Ovary (tissue), 9 donors: ENCODE data around the gene DAB2IP. TPM values are rescaled to one million over a fixed set of nuclear protein-coding genes. Genes with fewer than 3 reads are reported as not detected.
A peak's percentile ranks its signal among the peaks of the same experiment; 100 is the strongest.
"Not testable (repeated sequence)": the region's sequence is repeated elsewhere in the genome, so short reads cannot be mapped to it uniquely, and the experiment has no call there.

Source experiments
- DNase-seq, 5 donors: peaks; one replicate each; pipeline ENCODE4 v3.0.0-alpha.2; 2019 to 2020
- H3K27ac ChIP-seq, 2 donors: fragments of 200-600 bp; one replicate each; pipeline versions ENCODE4 v1.5.1 to v1.8.0; 2019 to 2022
- H3K27me3 ChIP-seq: fragments of 200-600 bp; one replicate; pipeline ENCODE4 v1.8.0; 2022
- H3K36me3 ChIP-seq: fragments of 200-600 bp; sonication (generic); one replicate; pipeline ENCODE4 v1.5.1; 2019
- H3K4me1 ChIP-seq: one replicate; pipeline ENCODE4 v1.8.1; 2013; ENCODE audit warnings: mild to moderate bottlenecking, moderate library complexity; ENCODE audit not compliant: insufficient read depth
- H3K4me3 ChIP-seq: fragments of 200-600 bp; sonication (generic); one replicate; pipeline ENCODE4 v1.5.1; 2017
- H3K9me3 ChIP-seq, 2 donors: fragments of 200-600 bp in 1 of 2; sonication (generic) in 1 of 2; one replicate each; pipeline versions ENCODE4 v1.5.1 to v1.8.1; 2013 to 2019; ENCODE audit warnings: mild to moderate bottlenecking in 1 of 2, moderate library complexity in 1 of 2
- EP300 ChIP-seq: sonication (generic); formaldehyde crosslinking; IDR thresholded peaks from one replicate; pipeline ENCODE4 v1.6.1; 2017; ENCODE audit warnings: antibody characterized with exemption
- POLR2A ChIP-seq: fragments of 450-650 bp; IDR thresholded peaks from one replicate; pipeline ENCODE4 v1.6.1; 2017; ENCODE audit warnings: antibody characterized with exemption, mild to moderate bottlenecking, moderate library complexity
- WGBS, 3 donors: extraction: QIAGEN DNeasy Blood & Tissue Kit in 1 of 3; methylation state at CpG; one replicate each; pipeline versions ENCODE4 v1.1.5 to v1.1.7; 2013 to 2017; 5-methylcytosine and 5-hydroxymethylcytosine counted together
- intact Hi-C, 4 donors: fragments of 100-400 bp; cut with DNase I; formaldehyde crosslinking; loops; one replicate each; pipeline versions ENCODE4 v1.11.0 to v1.15.1; 2022 to 2023
- polyA plus RNA-seq, 2 donors: library from polyadenylated mRNA; stranded (reverse); fragments of 200-250 nt in 1 of 2; fragments of 350-450 nt in 1 of 2; fragmentation: Illumina TruSeq in 1 of 2; extraction: RNeasy Lipid Tissue Mini Kit (QIAGEN cat#74804) in 1 of 2; gene quantifications; one replicate each; pipeline ENCODE4 v1.2.3, GENCODE V29; 2013 to 2014
- total RNA-seq, 7 donors: library from RNA; depleted of rRNA in 2 of 7; stranded (reverse); fragments of >200 nt in 2 of 7; fragmentation: NEBNext Ultra II Directional in 3 of 7; extraction: Animal tissue kit (Norgen Biotek cat#: 25700) in 3 of 7; gene quantifications; one replicate each; pipeline versions ENCODE4 v1.1.0 to v1.2.4, GENCODE V29; 2016 to 2023
- TF ChIP-seq, protein P1 (sequence below), 3 donors: fragments of 450-650 bp in 2 of 3; fragments of 200-600 bp in 1 of 3; IDR thresholded peaks; one replicate each; pipeline versions ENCODE4 v1.5.1 to v1.8.0; 2016 to 2022; ENCODE audit warnings: antibody characterized with exemption in 3 of 3, mild to moderate bottlenecking in 1 of 3
- donor health status: DM: no; HTN: no; CAD: no; lungs with moderate emphysema.
- donor health status: DM: no; HTN: no; CAD: no.
- donor health status: Bipolar disorder and iron deficiency.
- donor health status: DM: yes; HTN: yes; CAD: no.
- donor health status: DM: no; HTN: no; CAD: no.
- donor health status: DM: yes; HTN: yes; CAD: no.

Gene DAB2IP
- total and polyA plus RNA-seq, 9 donors = 9.3 to 95.0 (median 70.6) TPM

DNA sequence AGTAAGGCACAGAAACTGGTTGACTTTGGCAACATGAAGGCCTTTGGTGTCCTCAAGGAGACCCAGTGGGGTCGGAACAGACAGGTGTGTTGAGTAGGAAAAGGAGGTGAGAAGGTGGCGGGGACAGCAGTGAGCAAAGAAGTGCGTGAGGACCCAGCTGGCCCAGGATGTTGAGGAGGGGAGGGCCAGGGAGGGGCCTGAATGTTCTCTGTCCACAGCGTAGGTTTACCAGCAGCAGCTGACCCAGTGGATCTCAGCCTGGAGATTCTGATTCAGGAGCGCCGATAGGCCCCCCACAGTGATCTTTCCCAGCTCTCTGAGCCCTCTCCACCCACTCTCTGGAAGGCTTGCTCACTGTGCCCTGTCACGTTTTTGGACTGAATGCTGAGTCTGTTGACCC lies 88.5 kb downstream of the DAB2IP start:
- no peaks in the 10 kb centered on the region for H3K36me3 ChIP-seq
- H3K27me3 ChIP-seq = no peaks in the 10 kb centered on the region
- 45 to 53% (median 48%) methylated on average over 7 of the region's 7 CpGs for WGBS, 3 donors
- H3K4me1 ChIP-seq = peaks cover 52% of the 10 kb centered on the region
- intact Hi-C loops = loop anchor here in 1 of 4 donors (10.0 kb wide), 1 partner anchor 165 kb away; no protein-coding TSS in a partner anchor
- TF ChIP-seq EP300 (no peak), POLR2A (no peak)
- TF ChIP-seq, protein P1, sequence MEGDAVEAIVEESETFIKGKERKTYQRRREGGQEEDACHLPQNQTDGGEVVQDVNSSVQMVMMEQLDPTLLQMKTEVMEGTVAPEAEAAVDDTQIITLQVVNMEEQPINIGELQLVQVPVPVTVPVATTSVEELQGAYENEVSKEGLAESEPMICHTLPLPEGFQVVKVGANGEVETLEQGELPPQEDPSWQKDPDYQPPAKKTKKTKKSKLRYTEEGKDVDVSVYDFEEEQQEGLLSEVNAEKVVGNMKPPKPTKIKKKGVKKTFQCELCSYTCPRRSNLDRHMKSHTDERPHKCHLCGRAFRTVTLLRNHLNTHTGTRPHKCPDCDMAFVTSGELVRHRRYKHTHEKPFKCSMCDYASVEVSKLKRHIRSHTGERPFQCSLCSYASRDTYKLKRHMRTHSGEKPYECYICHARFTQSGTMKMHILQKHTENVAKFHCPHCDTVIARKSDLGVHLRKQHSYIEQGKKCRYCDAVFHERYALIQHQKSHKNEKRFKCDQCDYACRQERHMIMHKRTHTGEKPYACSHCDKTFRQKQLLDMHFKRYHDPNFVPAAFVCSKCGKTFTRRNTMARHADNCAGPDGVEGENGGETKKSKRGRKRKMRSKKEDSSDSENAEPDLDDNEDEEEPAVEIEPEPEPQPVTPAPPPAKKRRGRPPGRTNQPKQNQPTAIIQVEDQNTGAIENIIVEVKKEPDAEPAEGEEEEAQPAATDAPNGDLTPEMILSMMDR (IDR thresholded peaks at IDR 0.05) = no peak
- H3K9me3 ChIP-seq = no peaks in the 10 kb centered on the region
- H3K4me3 ChIP-seq = no peak overlapping the region
- peak in 2 of 5 donors; percentile 60 to 64 for DNase-seq
- H3K27ac ChIP-seq = peak overlapping the region in 1 of 2 donors; percentile 49

DNA sequence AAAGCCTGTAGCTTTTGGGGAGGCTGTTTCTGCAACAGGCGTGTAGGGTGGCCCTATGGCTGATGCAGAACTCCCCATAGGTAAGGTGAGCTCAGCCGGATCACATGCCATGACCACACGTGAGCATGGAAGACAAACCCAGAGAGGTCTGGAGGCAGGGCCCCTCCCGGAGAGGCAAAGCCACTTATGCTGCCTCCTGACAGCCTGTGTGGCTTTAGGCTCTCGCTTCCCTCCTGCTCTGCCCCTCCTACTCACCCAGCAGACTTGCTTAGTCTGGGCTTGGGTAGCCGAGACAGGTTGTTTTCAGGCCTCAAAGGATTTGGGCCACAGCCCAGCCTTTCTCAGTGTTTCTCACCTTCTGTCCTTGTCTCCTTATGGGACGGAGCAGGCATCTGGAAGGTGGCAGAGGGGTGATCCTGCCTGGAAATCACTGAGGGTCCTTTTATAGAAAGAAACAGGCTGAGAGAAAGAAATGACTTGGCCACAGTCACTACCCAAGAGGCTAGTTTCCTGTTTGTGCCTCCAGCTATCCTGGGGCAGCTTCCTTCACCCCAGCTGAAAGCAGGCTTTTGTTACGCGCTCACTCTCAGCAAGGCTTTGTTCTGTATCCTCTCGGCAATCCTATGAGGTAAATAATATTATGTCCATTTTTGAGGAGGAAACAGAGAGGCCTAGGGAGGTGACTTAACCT lies 89.9 kb downstream of the DAB2IP start:
- H3K4me1 ChIP-seq = peaks cover 59% of the 10 kb centered on the region
- H3K4me3 ChIP-seq = no peak overlapping the region
- intact Hi-C loops = loop anchor here in 1 of 4 donors (10.0 kb wide), 1 partner anchor 163 kb away; no protein-coding TSS in a partner anchor

DNA sequence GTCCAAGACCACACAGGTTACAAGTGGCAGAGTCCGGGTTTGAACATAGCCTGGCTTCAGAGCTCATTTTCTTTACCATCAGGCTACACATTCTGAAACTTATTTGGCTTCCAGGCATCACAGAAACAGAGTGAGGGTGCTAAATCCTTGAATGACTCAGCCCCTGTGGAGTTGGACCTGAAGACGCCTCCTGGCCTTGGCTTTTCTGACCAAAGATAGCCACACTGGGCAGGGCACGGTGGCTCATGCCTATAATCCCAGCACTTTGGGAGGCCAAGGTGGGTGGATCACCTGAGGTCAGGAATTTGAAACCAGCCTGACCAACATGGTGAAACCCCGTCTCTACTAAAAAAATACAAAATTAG lies 90.5 kb downstream of the DAB2IP start:
- not testable (repeated sequence) for H3K36me3 ChIP-seq, H3K9me3 ChIP-seq, DNase-seq, H3K27me3 ChIP-seq, H3K4me3 ChIP-seq
- Histone ChIP-seq H3K4me1 (peaks cover 59% of the 10 kb centered on the region), H3K27ac (peak overlapping the region; percentile 80 to 92)
- WGBS, 3 donors = 49 to 60% (median 54%) methylated on average over 4 of the region's 4 CpGs
- intact Hi-C loops = loop anchor here in 1 of 4 donors (10.0 kb wide), 1 partner anchor 163 kb away; no protein-coding TSS in a partner anchor

More for the DNA sequence above, 89.9 kb downstream of the DAB2IP start:
- H3K27ac ChIP-seq = peak overlapping the region; percentile 80 to 92
- TF ChIP-seq EP300 (no peak), POLR2A (no peak)
- TF ChIP-seq, protein P1 (IDR thresholded peaks at IDR 0.05) = no peak
- H3K27me3 ChIP-seq = no peaks in the 10 kb centered on the region
- WGBS, 3 donors = 75 to 85% (median 78%) methylated on average over 10 of the region's 10 CpGs
- H3K36me3 ChIP-seq = no peaks in the 10 kb centered on the region
- no peak for DNase-seq
- no peaks in the 10 kb centered on the region for H3K9me3 ChIP-seq

DNA sequence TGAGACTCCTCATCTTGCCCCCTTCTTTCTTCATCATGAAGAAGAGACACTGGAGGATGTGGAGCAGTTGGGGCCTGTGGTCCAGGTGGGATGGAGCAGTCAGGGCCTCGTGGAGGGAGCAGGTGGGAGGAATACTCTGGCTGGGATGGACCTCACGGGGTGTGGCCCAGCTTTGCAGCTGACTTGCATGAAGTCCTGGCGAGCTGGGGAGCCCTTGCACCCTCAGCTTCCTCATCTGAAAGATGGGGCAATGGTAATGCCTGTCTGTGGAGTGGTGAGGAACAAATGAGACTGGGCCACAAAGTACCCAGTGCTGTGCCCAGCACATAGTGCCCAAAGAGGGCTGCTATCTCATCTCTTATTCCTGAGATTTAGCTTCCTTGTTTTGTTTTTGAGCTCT lies 91.5 kb downstream of the DAB2IP start:
- H3K4me1 ChIP-seq = peaks cover 52% of the 10 kb centered on the region

More for the DNA sequence above, 91.5 kb downstream of the DAB2IP start:
- no peaks in the 10 kb centered on the region for H3K27me3 ChIP-seq
- H3K9me3 ChIP-seq = no peaks in the 10 kb centered on the region
- WGBS, 3 donors = 50 to 58% (median 57%) methylated on average over 3 of the region's 3 CpGs
- DNase-seq = no peak
- intact Hi-C loops = loop anchor here in 1 of 4 donors (10.0 kb wide), 1 partner anchor 162 kb away; no protein-coding TSS in a partner anchor
- TF ChIP-seq EP300 = no peak
- no peak for TF ChIP-seq POLR2A
- TF ChIP-seq, protein P1 (IDR thresholded peaks at IDR 0.05) = no peak
- H3K36me3 ChIP-seq = no peaks in the 10 kb centered on the region
- peak overlapping the region; percentile 80 to 92 for H3K27ac ChIP-seq
- H3K4me3 ChIP-seq = peak overlapping the region; percentile 56
